Body of pancreas (tissue), 4 donors: ENCODE results near the gene S100A6.

Experiments
- POLR2A ChIP-seq, 3 donors: fragments of 450-650 bp; IDR thresholded peaks; one replicate each; pipeline ENCODE4 v1.6.1; 2016; ENCODE audit warnings: antibody characterized with exemption in 3 of 3, mild to moderate bottlenecking in 2 of 3
- TF ChIP-seq, protein P1 (sequence below), 7 experiments: fragments of 450-650 bp in 4 of 7; fragments of 200-600 bp in 3 of 7; sonication (generic) in 3 of 7; IDR thresholded peaks; one replicate each; pipeline ENCODE4 v1.5.1; 2016 to 2019; ENCODE audit warnings: antibody characterized with exemption in 7 of 7

DNA sequence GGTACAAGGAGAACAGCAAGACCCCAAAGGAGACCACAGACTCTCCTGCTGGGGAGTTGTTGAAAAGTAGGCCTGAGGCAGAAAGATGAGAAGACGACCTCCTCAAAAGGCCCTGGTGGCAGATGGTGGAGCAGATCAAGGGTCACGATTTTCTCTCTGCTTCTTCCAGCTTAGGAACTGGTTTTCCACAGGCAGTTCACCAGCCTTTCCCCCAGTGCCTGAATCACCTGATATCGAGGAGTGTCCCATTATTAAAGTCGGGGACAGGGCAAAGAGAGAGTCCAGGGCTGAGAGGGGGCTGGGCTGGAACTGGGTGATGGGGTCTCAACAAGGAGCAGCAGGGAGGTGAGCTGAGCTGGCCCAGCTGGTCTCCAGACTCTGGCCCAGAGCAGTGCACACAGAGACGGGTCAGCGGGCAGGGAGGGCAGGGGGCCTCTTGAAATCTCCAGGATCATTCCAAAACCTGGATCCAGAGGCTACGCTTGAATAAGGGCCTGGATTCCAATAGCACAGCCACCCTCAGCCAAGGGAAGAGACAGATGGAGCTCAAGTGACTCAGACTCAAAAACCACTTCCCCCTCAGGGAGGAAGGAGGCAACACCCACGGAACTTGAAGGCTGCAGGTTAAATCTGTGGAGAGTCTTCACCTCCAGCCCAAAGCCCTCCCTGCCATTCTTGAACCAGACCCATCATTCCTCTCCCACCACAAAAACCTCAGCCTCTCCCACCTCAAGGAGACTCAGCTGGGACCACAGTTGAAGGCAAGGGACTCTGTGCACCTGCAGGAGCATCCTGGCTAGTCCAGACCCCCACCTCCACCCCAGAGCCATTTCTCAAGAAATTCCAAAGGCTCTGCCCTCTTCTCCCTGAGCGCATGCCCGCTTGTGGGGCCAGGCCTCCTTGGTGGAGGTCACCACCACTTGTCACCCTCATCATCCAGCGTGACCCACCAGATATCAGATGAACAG, 4.9 kb upstream of the S100A6 start, which contains the start of gene S100A5:
- TF ChIP-seq POLR2A (IDR thresholded peaks at IDR 0.05): no peak
- TF ChIP-seq, protein P1, sequence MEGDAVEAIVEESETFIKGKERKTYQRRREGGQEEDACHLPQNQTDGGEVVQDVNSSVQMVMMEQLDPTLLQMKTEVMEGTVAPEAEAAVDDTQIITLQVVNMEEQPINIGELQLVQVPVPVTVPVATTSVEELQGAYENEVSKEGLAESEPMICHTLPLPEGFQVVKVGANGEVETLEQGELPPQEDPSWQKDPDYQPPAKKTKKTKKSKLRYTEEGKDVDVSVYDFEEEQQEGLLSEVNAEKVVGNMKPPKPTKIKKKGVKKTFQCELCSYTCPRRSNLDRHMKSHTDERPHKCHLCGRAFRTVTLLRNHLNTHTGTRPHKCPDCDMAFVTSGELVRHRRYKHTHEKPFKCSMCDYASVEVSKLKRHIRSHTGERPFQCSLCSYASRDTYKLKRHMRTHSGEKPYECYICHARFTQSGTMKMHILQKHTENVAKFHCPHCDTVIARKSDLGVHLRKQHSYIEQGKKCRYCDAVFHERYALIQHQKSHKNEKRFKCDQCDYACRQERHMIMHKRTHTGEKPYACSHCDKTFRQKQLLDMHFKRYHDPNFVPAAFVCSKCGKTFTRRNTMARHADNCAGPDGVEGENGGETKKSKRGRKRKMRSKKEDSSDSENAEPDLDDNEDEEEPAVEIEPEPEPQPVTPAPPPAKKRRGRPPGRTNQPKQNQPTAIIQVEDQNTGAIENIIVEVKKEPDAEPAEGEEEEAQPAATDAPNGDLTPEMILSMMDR (IDR thresholded peaks at IDR 0.05): no peak
